SKM-1 treated with dmso at 0.1 percent for 144 hours (cell line): ENCODE data around the gene MAPK6.
"Not testable (repeated sequence)": the region's sequence is repeated elsewhere in the genome, so short reads cannot be mapped to it uniquely, and the experiment has no call there.

Experiments
- DNase-seq: peaks from one replicate; lab custom pipeline; 2025; ENCODE audit not compliant: unreplicated experiment; lab: John Stamatoyannopoulos, UW

MAPK6 gene

GRCh38 chr15:52042051-52042851 is 23.2 kb downstream of the MAPK6 start:
- no peak for DNase-seq

GRCh38 chr15:52045795-52046298 is 26.8 kb downstream of the MAPK6 start:
- not testable (repeated sequence) for DNase-seq

- not testable (repeated sequence) for DNase-seq
These were observed 27.5 kb downstream of the MAPK6 start for GRCh38 chr15:52046552-52046951.

GRCh38 chr15:52050416-52050815 is 31.4 kb downstream of the MAPK6 start:
- DNase-seq, result no peak

GRCh38 chr15:52052066-52052935 is 33.3 kb downstream of the MAPK6 start:
- peak; percentile 91 for DNase-seq

GRCh38 chr15:52054381-52054780 is 35.4 kb downstream of the MAPK6 start:
- DNase-seq, result no peak

GRCh38 chr15:52054858-52055257 is 35.8 kb downstream of the MAPK6 start:
- DNase-seq, result not testable (repeated sequence)

- DNase-seq, result no peak
These were observed 37.0 kb downstream of the MAPK6 start for GRCh38 chr15:52056001-52056400.

GRCh38 chr15:52056496-52056895 is 37.5 kb downstream of the MAPK6 start:
- no peak for DNase-seq

GRCh38 chr15:52057996-52058395 is 39.0 kb downstream of the MAPK6 start:
- DNase-seq, result peak; percentile 38

- DNase-seq, result no peak
These were observed 41.5 kb downstream of the MAPK6 start for GRCh38 chr15:52060501-52060900.

GRCh38 chr15:52066842-52067544 is 48.0 kb downstream of the MAPK6 start:
- no peak for DNase-seq

GRCh38 chr15:52067545-52067926 is 48.5 kb downstream of the MAPK6 start:
- no peak for DNase-seq

GRCh38 chr15:52068004-52068615 is 49.1 kb downstream of the MAPK6 start:
- no peak for DNase-seq

GRCh38 chr15:52069559-52069958 is 50.5 kb downstream of the MAPK6 start:
- DNase-seq, result no peak

- DNase-seq, result no peak
These were observed 52.6 kb downstream of the MAPK6 start for GRCh38 chr15:52071570-52071969.

- DNase-seq, result no peak
These were observed 58.1 kb downstream of the MAPK6 start for GRCh38 chr15:52076889-52077781.

- no peak for DNase-seq
These were observed 59.3 kb downstream of the MAPK6 start for GRCh38 chr15:52078197-52078875.
